ENCODE data around the gene NEGR1. TPM values are rescaled to one million over a fixed set of nuclear protein-coding genes. Genes with fewer than 3 reads are reported as not detected.

Gene NEGR1
- total RNA-seq, 1 experiment from 2014 or later: 19.2 TPM

DNA sequence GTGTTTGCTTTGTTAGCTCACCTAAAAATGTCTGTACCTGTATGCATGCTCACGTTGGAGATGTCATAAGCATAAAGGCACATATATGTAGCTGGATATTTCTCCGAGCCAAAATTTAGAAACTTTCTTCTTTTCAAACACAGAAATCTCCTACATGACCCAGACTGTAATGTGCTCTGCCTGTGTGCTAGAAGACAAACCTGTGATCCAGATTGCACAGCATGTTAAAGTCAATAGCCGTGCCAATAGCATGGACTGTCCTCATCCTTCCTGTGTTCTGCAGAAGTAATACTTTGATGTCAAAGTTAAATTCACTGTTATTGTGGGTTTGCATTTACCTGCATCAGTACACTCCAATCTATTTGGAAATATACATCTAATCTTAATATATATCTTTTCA is 855.3 kb downstream of the NEGR1 start:
- intact Hi-C loops (cut with micrococcal nuclease; ENCODE audit: unreplicated experiment): no loop called here
- H3K36me3 Mint-ChIP-seq (ENCODE audit: insufficient read depth, unreplicated experiment): no peaks in the 10 kb centered on the region
- H3K27me3 Mint-ChIP-seq (ENCODE audit: unreplicated experiment): no peaks in the 10 kb centered on the region
- CTCF ChIA-PET: interaction anchor here (0.9 kb wide), 1 partner anchor 33 kb away, joined by 3 read pairs; no protein-coding TSS in a partner anchor
- TF ChIP-seq, protein P1, sequence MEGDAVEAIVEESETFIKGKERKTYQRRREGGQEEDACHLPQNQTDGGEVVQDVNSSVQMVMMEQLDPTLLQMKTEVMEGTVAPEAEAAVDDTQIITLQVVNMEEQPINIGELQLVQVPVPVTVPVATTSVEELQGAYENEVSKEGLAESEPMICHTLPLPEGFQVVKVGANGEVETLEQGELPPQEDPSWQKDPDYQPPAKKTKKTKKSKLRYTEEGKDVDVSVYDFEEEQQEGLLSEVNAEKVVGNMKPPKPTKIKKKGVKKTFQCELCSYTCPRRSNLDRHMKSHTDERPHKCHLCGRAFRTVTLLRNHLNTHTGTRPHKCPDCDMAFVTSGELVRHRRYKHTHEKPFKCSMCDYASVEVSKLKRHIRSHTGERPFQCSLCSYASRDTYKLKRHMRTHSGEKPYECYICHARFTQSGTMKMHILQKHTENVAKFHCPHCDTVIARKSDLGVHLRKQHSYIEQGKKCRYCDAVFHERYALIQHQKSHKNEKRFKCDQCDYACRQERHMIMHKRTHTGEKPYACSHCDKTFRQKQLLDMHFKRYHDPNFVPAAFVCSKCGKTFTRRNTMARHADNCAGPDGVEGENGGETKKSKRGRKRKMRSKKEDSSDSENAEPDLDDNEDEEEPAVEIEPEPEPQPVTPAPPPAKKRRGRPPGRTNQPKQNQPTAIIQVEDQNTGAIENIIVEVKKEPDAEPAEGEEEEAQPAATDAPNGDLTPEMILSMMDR (IDR thresholded peaks at IDR 0.05; ENCODE audit: unreplicated experiment): no peak
- BruUV-seq (replicated peaks): no TSS peak
- no peaks in the 10 kb centered on the region for H3K4me1 Mint-ChIP-seq (ENCODE audit: low read depth, unreplicated experiment)
- no peak for DNase-seq
- H3K9me3 Mint-ChIP-seq (ENCODE audit: low read depth, unreplicated experiment): peaks cover 12% of the 10 kb centered on the region
- no peak overlapping the region for H3K27ac Mint-ChIP-seq (ENCODE audit: unreplicated experiment)
- H3K4me3 Mint-ChIP-seq (ENCODE audit: low read depth, unreplicated experiment): no peak overlapping the region

DNA sequence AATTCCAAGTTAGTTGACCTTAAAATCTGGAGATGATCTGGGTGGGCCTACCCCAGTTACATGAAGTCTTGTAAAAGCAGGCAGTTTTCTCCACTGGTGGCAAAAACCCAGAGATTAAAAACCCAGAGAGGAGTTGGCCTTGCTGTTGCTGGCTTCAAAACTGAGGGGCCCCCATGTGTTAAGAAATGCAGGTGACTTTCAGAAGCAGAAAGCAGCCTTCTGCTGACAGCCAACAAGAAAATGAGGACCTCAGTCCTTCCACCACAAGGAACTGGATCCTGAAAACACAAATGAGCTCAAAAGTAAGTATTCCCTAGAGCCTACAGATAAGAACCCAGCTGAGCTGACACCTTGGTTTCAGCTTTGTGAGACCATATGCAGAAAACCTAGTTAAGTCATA is 857.8 kb downstream of the NEGR1 start:
- no peaks in the 10 kb centered on the region for H3K27me3 Mint-ChIP-seq (ENCODE audit: unreplicated experiment)
- CTCF ChIA-PET: no interaction called here
- H3K9me3 Mint-ChIP-seq (ENCODE audit: low read depth, unreplicated experiment): peaks cover 4% of the 10 kb centered on the region
- no TSS peak for BruUV-seq (replicated peaks)
- TF ChIP-seq, protein P1 (IDR thresholded peaks at IDR 0.05; ENCODE audit: unreplicated experiment): no peak
- H3K4me1 Mint-ChIP-seq (ENCODE audit: low read depth, unreplicated experiment): no peaks in the 10 kb centered on the region
- no peak for DNase-seq
- no peak overlapping the region for H3K27ac Mint-ChIP-seq (ENCODE audit: unreplicated experiment)
- H3K36me3 Mint-ChIP-seq (ENCODE audit: insufficient read depth, unreplicated experiment): no peaks in the 10 kb centered on the region
- H3K4me3 Mint-ChIP-seq (ENCODE audit: low read depth, unreplicated experiment): no peak overlapping the region
- intact Hi-C loops (cut with micrococcal nuclease; ENCODE audit: unreplicated experiment): no loop called here

DNA sequence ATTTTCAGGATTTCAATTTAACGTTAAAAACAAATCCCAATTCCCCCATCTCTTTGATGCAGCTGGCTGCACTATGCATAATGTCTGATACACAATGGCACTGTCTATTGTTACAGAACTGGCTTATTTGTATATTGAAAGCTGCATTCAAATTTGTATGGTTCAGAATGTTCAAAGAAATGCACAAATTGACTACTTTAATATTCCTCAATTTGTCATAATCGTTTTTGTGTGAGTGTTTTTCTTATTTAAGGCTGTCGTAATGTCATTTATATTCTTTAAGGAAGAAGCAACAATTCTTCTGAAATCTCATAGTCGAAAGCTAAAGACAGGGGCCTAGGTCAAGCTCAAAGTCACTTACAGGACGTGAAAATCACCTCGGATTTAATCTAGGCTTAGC is 860.1 kb downstream of the NEGR1 start:
- no peaks in the 10 kb centered on the region for H3K4me1 Mint-ChIP-seq (ENCODE audit: low read depth, unreplicated experiment)
- H3K27ac Mint-ChIP-seq (ENCODE audit: unreplicated experiment): no peak overlapping the region
- no peak overlapping the region for H3K4me3 Mint-ChIP-seq (ENCODE audit: low read depth, unreplicated experiment)
- intact Hi-C loops (cut with micrococcal nuclease; ENCODE audit: unreplicated experiment): no loop called here
- TF ChIP-seq, protein P1 (IDR thresholded peaks at IDR 0.05; ENCODE audit: unreplicated experiment): no peak
- no peaks in the 10 kb centered on the region for H3K36me3 Mint-ChIP-seq (ENCODE audit: insufficient read depth, unreplicated experiment)
- DNase-seq: no peak
- CTCF ChIA-PET: no interaction called here
- BruUV-seq (replicated peaks): no TSS peak
- H3K27me3 Mint-ChIP-seq (ENCODE audit: unreplicated experiment): no peaks in the 10 kb centered on the region
- H3K9me3 Mint-ChIP-seq (ENCODE audit: low read depth, unreplicated experiment): peaks cover 5% of the 10 kb centered on the region

DNA sequence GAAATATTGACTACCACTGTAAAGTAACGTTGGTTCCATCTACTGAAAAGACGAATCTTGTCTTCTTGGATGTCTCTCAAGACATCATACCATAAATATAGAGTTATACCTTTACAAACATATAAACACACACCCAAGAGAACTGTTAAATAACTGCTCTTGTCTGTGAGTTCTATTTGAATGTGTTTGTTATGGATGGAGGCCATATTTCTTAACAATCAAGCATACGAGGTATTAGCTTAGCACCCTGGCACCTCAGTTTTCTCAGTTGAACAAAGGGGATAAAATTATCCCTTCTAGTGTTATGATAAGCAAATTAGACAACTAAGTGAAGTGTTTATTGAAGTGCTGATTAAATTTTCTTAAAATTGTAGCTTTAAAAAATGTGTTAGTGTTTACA is 864.9 kb downstream of the NEGR1 start:
- intact Hi-C loops (cut with micrococcal nuclease; ENCODE audit: unreplicated experiment): no loop called here
- no TSS peak for BruUV-seq (replicated peaks)
- CTCF ChIA-PET: no interaction called here
- DNase-seq: no peak
- Mint-ChIP-seq H3K36me3 (ENCODE audit: insufficient read depth, unreplicated experiment) (no peaks in the 10 kb centered on the region), H3K4me3 (ENCODE audit: low read depth, unreplicated experiment) (no peak overlapping the region), H3K27me3 (ENCODE audit: unreplicated experiment) (no peaks in the 10 kb centered on the region), H3K27ac (ENCODE audit: unreplicated experiment) (no peak overlapping the region), H3K4me1 (ENCODE audit: low read depth, unreplicated experiment) (no peaks in the 10 kb centered on the region), H3K9me3 (ENCODE audit: low read depth, unreplicated experiment) (peaks cover 7% of the 10 kb centered on the region)
- TF ChIP-seq, protein P1 (IDR thresholded peaks at IDR 0.05; ENCODE audit: unreplicated experiment): no peak

Measured in Calu3 (cell line).